ENCODE results near the gene CD44.

The CD44 gene

GRCh38 chr11:35160902-35161597 is 22.1 kb downstream of the CD44 start:
- no peak for DNase-seq

- DNase-seq = no peak
Measured at GRCh38 chr11:35162745-35163144, 23.8 kb downstream of the CD44 start.

- no peak for DNase-seq
Measured at GRCh38 chr11:35163209-35163608, 24.2 kb downstream of the CD44 start.

- DNase-seq = no peak
Measured at GRCh38 chr11:35163702-35164496, 24.9 kb downstream of the CD44 start.

GRCh38 chr11:35165030-35165422 is 26.1 kb downstream of the CD44 start:
- no peak for DNase-seq

GRCh38 chr11:35165423-35166368 is 26.7 kb downstream of the CD44 start:
- DNase-seq = peak; percentile 69 to 70

- no peak for DNase-seq
Measured at GRCh38 chr11:35166369-35167360, 27.7 kb downstream of the CD44 start.

- no peak for DNase-seq
Measured at GRCh38 chr11:35167426-35167954, 28.5 kb downstream of the CD44 start.

GRCh38 chr11:35168671-35169070 is 29.7 kb downstream of the CD44 start:
- no peak for DNase-seq

- DNase-seq = no peak
Measured at GRCh38 chr11:35169112-35169511, 30.1 kb downstream of the CD44 start.

- no peak for DNase-seq
Measured at GRCh38 chr11:35169754-35170153, 30.8 kb downstream of the CD44 start.

GRCh38 chr11:35170503-35170902 is 31.5 kb downstream of the CD44 start:
- DNase-seq = no peak

GRCh38 chr11:35171226-35171625 is 32.3 kb downstream of the CD44 start:
- DNase-seq = no peak

- DNase-seq = no peak
Measured at GRCh38 chr11:35173011-35173511, 34.1 kb downstream of the CD44 start.

- DNase-seq = no peak
Measured at GRCh38 chr11:35173616-35174566, 34.9 kb downstream of the CD44 start.

GRCh38 chr11:35174666-35175065 is 35.7 kb downstream of the CD44 start:
- DNase-seq = no peak

GRCh38 chr11:35177370-35177769 is 38.4 kb downstream of the CD44 start:
- peak in 1 of 2 donors; percentile 25 for DNase-seq

- no peak for DNase-seq
Measured at GRCh38 chr11:35178067-35178805, 39.3 kb downstream of the CD44 start.

GRCh38 chr11:35178873-35179272 is 39.9 kb downstream of the CD44 start:
- DNase-seq = no peak
